ENCODE results near the gene TRIM71.

The TRIM71 gene

GRCh38 chr3:32946973-32947788, 129.4 kb downstream of the TRIM71 start:
- no peak for DNase-seq

Data from NCI-H1436 treated with DMSO at 0.1 percent for 48 hours (cell line).